Measurements from ENCODE around the gene MB21D2.

DNA sequence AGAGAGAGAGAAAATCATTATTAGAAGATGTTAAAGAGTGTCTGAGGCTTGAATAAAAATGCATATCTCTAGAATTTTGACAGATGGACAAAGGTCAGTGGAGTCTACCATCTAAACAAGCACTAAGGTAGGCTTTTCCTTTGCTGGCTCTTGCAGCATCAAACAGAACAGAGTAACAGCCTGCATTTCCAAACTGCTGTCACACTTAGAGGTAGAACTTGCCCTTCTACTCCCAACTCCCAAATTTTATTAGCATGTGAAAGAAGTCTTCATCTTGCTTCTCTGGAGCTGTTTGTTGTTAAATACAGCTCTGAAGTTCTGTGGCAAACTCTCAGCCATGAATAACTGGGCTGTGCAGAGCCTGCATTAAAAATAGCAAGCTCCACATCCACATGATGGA lies 4.1 kb upstream of the MB21D2 start:
- TF ChIP-seq, protein P1, sequence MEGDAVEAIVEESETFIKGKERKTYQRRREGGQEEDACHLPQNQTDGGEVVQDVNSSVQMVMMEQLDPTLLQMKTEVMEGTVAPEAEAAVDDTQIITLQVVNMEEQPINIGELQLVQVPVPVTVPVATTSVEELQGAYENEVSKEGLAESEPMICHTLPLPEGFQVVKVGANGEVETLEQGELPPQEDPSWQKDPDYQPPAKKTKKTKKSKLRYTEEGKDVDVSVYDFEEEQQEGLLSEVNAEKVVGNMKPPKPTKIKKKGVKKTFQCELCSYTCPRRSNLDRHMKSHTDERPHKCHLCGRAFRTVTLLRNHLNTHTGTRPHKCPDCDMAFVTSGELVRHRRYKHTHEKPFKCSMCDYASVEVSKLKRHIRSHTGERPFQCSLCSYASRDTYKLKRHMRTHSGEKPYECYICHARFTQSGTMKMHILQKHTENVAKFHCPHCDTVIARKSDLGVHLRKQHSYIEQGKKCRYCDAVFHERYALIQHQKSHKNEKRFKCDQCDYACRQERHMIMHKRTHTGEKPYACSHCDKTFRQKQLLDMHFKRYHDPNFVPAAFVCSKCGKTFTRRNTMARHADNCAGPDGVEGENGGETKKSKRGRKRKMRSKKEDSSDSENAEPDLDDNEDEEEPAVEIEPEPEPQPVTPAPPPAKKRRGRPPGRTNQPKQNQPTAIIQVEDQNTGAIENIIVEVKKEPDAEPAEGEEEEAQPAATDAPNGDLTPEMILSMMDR (conservative IDR thresholded peaks at IDR 0.05): no peak
- TF ChIP-seq ZFX (IDR thresholded peaks at IDR 0.05): no peak

Data from C4-2B (cell line).